ENCODE results near the gene HACD4. TPM values are rescaled to one million over a fixed set of nuclear protein-coding genes. Genes with fewer than 3 reads are reported as not detected.

HACD4 gene
- total and polyA plus RNA-seq, 2 donors (not counting 3 experiments of a cell fraction or from before 2014, with no cell fraction given), result 1.3 to 1.4 TPM

- CTCF ChIA-PET, result no interaction called here
Measured at GRCh38 chr9:21043841-21044240, 12.4 kb upstream of the HACD4 start.

GRCh38 chr9:21042466-21042865 lies 11.0 kb upstream of the HACD4 start:
- dilution Hi-C loops (cut with MboI; ENCODE audit: extremely low pct_ligation_motif_present, low sequenced_read_pairs), result no loop called here
- Histone ChIP-seq H3K79me2 (ENCODE audit: control insufficient read depth, insufficient read depth, low read length) (no peaks in the 10 kb centered on the region), H3K4me1 (ENCODE audit: control insufficient read depth, extremely low read depth, insufficient read depth, low read length) (no peaks in the 10 kb centered on the region), H3K27me3 (ENCODE audit: control insufficient read depth in 2 of 2, insufficient read depth in 2 of 2, low read length in 2 of 2) (peaks cover 0 to 2% of the 10 kb centered on the region in 2 experiments), H3K4me3 (replicated peaks in 1 of 3; ENCODE audit: insufficient read depth in 1 of 3, low read depth in 1 of 3, low read length in 3 of 3) (no peak overlapping the region), H3K9ac (replicated peaks; ENCODE audit: extremely low read depth, insufficient read depth, low read length) (no peak overlapping the region), H3K36me3 (ENCODE audit: control insufficient read depth in 2 of 2, extremely low read depth in 1 of 2, insufficient read depth in 2 of 2, low read length in 2 of 2) (no peaks in the 10 kb centered on the region), H3K4me2 (ENCODE audit: insufficient read depth, low read length) (no peak overlapping the region), H3K9me1 (replicated peaks; ENCODE audit: control insufficient read depth, extremely low read depth, insufficient read depth, low read length) (no peaks in the 10 kb centered on the region), H3K9me3 (replicated peaks; ENCODE audit: control insufficient read depth, insufficient read depth, low read length) (no peaks in the 10 kb centered on the region), H3K27ac (ENCODE audit: insufficient read depth, low read depth, low read length) (no peak overlapping the region), H2AFZ (ENCODE audit: low read depth, low read length) (no peak overlapping the region), H4K20me1 (replicated peaks; ENCODE audit: control insufficient read depth, extremely low read depth, insufficient read depth, low read length) (no peaks in the 10 kb centered on the region)
- no peak for DNase-seq (ENCODE audit: low read depth, low spot score)
- intact Hi-C loops (cut with micrococcal nuclease), result no loop called here
- no peak for FAIRE-seq
- ChIA-PET POLR2A (no interaction called here), CTCF (interaction anchor here (1.6 kb wide), 1 partner anchor 12 kb away, joined by 3 read pairs; no protein-coding TSS in a partner anchor)
- no peak for TF ChIP-seq MYC (IDR thresholded peaks at IDR 0.05; ENCODE audit: low read depth, low read length)
- no peak for TF ChIP-seq CTCF (IDR thresholded peaks at IDR 0.05; ENCODE audit: extremely low read depth in 1 of 2, insufficient read depth in 1 of 2, low read depth in 1 of 2, low read length in 2 of 2)
- TF ChIP-seq EZH2 (IDR thresholded peaks at IDR 0.05; ENCODE audit: borderline replicate concordance, low read depth, low read length, severe bottlenecking), result no peak
- no peak for TF ChIP-seq JUN (IDR thresholded peaks at IDR 0.05; ENCODE audit: borderline replicate concordance, insufficient read depth, insufficient read length, low read depth)
- TF ChIP-seq GATA2 (IDR thresholded peaks at IDR 0.05; ENCODE audit: insufficient read depth, insufficient read length, low read depth, low read length), result no peak
- no peak for TF ChIP-seq POLR2AphosphoS5 (IDR thresholded peaks at IDR 0.05; ENCODE audit: insufficient read depth, low read depth, low read length)
- no peak for TF ChIP-seq MAX (IDR thresholded peaks at IDR 0.05; ENCODE audit: insufficient read depth, insufficient read length)
- TF ChIP-seq POLR2A (IDR thresholded peaks at IDR 0.05; ENCODE audit: low read depth, low read length), result no peak
- no TSS peak for BruUV-seq (replicated peaks)

More at GRCh38 chr9:21043841-21044240, 12.4 kb upstream of the HACD4 start:
- H3K27me3 ChIP-seq (ENCODE audit: control insufficient read depth in 2 of 2, insufficient read depth in 2 of 2, low read length in 2 of 2), result peaks cover 0 to 2% of the 10 kb centered on the region in 2 experiments
- no peak overlapping the region for H3K4me3 ChIP-seq (replicated peaks in 1 of 3; ENCODE audit: insufficient read depth in 1 of 3, low read depth in 1 of 3, low read length in 3 of 3)
- no peaks in the 10 kb centered on the region for H3K79me2 ChIP-seq (ENCODE audit: control insufficient read depth, insufficient read depth, low read length)
- dilution Hi-C loops (cut with MboI; ENCODE audit: extremely low pct_ligation_motif_present, low sequenced_read_pairs), result no loop called here
- H3K4me1 ChIP-seq (ENCODE audit: control insufficient read depth, extremely low read depth, insufficient read depth, low read length), result no peaks in the 10 kb centered on the region
- H3K9ac ChIP-seq (replicated peaks; ENCODE audit: extremely low read depth, insufficient read depth, low read length), result no peak overlapping the region
- H2AFZ ChIP-seq (ENCODE audit: low read depth, low read length), result no peak overlapping the region
- no peaks in the 10 kb centered on the region for H4K20me1 ChIP-seq (replicated peaks; ENCODE audit: control insufficient read depth, extremely low read depth, insufficient read depth, low read length)
- DNase-seq (ENCODE audit: low read depth, low spot score) (no peak), FAIRE-seq (no peak)
- TF ChIP-seq GATA2 (IDR thresholded peaks at IDR 0.05; ENCODE audit: insufficient read depth, insufficient read length, low read depth, low read length) (no peak), MYC (IDR thresholded peaks at IDR 0.05; ENCODE audit: low read depth, low read length) (no peak), MAX (IDR thresholded peaks at IDR 0.05; ENCODE audit: insufficient read depth, insufficient read length) (no peak), FOS (IDR thresholded peaks at IDR 0.05; ENCODE audit: borderline replicate concordance, insufficient read depth, low read length) (no peak)
- H3K9me3 ChIP-seq (replicated peaks; ENCODE audit: control insufficient read depth, insufficient read depth, low read length), result no peaks in the 10 kb centered on the region
- BruUV-seq (replicated peaks), result no TSS peak
- H3K4me2 ChIP-seq (ENCODE audit: insufficient read depth, low read length), result no peak overlapping the region
- POLR2A ChIA-PET, result no interaction called here
- H3K36me3 ChIP-seq (ENCODE audit: control insufficient read depth in 2 of 2, extremely low read depth in 1 of 2, insufficient read depth in 2 of 2, low read length in 2 of 2), result no peaks in the 10 kb centered on the region
- intact Hi-C loops (cut with micrococcal nuclease), result no loop called here
- no peaks in the 10 kb centered on the region for H3K9me1 ChIP-seq (replicated peaks; ENCODE audit: control insufficient read depth, extremely low read depth, insufficient read depth, low read length)
- H3K27ac ChIP-seq (ENCODE audit: insufficient read depth, low read depth, low read length), result no peak overlapping the region
